NCI-H446 (cell line): ENCODE measurements around the gene RAI1.

Experiments
- DNase-seq, 2 experiments: peaks; one replicate each; lab custom pipeline; 2025; lab: John Stamatoyannopoulos, UW

The RAI1 gene

DNA sequence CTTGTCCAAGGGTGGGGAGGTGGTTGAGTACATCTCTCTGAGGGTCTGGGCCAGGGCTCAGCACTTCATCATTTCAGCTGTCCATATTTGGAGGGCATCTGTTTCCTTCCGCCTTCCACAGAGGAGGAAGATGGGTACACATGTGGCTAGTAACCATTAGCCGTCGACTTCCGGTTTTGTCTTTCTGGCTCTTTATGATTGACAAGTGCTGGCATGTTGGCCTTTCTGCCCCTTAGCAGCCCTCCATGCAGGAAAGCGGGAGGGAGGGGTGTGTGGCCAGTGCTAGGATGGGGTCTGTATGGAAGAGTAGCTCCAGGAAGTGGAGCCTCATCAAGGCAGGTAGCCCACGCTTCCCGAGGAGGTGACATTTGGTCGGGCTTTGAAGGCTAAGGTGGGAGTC is 69.6 kb downstream of the RAI1 start:
- no peak for DNase-seq

DNA sequence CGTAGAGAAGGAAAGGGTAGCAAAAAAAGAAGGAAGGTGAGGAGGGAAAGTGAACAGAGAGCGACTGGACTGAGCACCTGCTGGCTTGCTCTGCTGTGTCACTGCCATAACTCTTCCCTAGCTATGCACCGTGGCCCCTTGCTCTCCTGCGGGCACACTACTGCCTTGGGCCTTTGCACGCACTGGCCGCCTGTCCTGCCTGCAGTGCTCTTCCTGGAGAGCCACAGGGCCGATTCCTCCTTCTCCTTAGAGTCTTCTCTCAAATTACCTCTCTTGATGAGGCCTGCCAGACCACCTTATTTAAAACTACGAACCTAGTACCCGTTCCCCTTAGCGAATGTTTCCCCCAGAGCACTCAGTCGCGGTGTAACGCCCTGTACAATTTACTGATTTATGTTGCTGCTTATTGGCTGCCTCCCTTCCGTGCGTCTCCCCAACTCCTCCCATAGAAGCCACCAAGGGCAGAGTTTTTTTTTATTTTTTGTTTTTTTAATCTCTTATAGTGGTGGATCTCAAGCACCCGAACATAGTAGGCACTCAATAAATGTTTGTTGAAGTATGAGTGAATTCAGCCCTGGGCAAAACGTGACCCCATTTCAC is 70.3 kb downstream of the RAI1 start:
- no peak for DNase-seq

DNA sequence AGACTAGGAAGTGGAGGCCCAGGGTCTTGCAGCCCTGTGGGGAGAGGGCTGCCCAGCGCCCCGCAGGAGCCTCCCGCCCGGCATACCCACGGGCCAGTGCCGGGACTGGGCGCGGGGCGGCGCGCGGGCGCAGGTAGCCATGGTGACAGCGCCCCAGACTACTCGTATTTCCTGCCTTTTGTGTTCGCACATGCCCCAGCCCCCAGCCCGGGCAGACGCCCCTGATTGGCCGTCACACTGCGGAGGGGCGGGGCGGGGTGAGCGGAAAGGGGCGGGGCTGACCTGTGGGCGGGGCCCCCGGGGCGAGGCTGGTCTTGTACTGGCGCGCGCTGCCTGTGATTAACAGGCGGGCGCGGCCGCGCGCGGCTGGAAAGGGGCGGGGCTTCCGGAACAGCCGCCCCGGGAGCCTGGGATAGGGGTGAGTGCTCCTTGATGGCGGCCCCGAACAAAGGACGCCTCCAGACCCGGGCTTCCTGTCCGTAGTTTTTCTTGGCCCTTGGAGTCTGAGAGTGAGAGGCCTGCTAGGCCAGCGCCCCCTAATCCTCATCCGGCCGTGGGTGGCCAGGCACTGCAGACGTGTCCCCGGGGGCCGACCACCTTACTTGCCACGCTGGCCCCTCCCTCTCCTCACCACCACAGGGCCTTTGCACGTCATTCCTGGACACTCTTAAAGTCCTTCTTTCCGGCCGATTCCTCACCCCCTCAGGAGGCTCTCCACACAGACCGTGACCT is 71.0 kb downstream of the RAI1 start:
- no peak for DNase-seq

DNA sequence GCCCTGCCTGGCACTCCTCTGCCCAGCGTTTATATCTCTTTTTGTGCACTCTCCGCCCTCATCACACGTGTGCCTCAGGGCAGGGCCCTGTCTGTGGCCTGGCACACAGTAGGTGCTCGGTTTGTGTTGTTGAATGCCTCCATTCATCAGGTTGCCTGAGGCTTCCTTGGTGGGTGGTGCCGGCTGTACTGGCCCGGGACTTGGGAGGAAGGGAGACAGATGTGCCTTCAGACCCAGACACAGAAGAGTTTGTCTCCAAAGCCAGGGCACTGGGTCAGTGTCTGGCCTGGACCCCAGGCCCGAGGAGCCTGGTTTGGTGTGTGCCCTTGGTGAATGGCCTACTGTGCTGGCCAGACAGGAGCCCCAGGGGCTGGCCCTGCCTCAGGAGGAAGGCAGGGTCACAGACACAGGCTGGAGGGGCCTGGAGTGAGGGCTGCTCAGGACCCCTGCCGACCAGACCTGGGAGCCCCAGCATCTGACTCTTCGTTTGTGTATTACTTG is 71.6 kb downstream of the RAI1 start:
- no peak for DNase-seq

DNA sequence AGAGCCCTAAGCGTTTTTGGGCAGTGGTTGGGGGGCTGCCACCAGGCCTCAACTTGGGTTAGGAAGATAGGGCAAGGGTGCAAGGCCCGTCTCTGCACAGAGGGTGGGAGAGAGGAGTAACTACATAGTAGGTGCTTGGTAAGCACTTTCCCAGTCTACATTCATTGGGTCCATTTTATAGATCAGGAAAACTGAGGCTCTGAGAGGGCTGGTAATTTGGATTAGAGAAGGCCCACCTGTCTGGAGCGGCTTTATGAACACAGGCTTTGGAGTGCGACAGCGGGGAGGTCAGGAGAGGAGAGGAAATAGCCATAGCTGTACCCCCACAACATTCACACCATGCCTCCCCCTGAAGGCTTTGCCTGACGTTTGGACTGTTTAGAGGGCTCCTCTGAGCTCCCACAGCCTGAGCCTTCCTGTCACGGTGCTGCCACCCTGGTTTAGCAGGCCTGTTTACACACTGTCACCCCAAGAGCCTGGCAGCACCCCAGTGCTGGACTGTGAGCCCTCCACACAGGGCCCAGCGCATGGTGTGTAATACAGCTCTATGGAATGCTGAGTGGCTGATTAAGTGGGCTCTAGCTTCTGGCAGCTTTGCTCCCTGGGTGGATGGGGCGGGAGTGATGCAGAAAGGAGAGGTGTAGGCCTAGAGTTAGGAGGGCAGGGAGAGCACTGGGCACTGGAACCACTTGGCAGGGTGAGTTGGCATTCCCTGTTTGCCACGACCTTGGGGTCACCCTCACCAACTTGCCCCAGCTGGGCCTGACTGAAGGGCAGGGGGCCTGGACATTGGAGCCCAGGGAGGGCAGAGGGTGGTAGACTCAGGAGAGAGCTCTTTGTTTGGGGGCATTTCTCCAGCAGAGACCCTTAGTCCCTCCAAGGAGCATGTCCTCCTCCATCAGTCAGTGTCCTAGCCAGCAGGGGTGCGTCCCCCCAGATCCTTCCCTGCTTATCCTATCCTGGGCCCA is 73.7 kb downstream of the RAI1 start:
- DNase-seq = no peak

DNA sequence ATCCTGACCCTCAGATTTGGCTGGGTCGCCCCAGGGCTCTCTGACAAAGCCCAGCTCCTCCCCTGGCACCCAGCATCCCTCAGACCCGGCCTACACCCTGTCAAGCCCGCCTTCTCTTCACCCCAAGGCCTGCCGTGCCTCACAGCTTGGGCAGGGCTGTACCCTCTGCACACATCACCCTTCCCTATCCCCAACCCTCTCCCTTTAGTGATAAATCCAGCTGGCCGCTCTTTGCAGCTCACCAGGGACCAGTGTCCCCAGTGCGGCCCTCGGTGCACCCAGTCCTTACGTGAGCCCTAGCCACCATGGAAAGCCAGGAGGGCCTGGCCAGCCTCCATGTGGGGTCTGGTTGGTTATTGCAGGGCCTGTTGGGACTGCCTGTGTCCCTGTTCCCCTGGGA is 74.5 kb downstream of the RAI1 start:
- DNase-seq = no peak

DNA sequence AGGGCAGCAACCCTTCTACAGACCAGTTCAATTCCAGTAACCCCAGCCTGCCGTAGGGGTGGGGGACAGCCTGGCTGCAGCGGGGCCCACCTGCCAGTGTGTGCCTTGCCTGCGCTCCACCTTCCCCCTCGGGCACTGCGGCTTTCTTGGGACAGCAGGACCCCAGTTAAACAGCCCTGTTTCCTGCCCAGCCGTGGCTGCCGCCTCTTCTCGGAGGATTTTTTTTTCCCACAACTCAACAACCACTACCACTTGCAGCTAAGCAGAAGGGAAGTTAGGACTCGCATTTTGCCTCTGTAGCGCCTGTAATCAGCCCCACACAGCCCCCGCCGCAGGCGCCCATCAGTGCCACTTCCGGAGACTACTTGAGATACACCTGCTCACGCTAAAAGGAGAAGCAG is 76.1 kb downstream of the RAI1 start:
- no peak for DNase-seq

DNA sequence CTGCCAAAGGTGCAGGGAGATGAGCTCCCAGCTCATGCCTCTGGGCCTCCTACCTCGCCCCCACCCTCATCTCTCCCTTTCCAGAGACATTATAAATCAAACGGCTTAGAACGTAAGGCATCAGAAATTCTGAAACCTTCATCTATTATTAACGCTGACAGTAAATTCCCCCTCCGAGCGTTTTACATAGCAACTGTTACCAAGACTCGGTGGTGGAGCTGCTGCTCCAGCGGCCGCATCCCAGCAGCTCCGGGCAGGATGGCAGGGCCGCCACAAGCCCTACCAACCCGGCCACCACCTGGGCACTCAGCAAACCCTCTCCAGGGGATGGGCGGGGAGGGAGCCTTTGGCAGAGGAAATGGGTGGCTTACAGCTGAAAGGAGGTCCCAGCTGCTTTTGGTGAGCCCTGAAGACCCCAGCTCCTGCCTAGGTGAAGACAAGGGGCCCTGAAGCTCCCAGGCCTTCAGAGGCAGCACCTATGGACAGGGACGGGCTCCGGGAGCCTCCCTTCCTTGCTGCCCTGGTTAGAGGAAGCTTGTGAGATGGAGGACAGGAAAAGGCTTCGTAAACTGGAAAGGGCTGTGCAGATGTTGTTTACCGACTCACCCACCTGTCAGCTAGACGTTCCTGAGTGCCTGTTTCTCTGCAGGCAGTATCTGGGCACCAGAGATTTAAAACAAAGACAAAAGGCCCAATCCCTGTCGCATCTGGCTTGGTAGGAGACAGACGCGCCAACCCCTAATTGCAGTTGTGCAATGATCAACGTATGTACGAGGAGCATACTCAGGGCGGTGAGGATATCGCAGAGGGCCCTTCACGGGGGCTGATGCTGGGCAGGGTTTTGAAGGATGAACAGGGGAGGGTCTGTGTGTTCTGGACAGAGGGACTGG is 76.9 kb downstream of the RAI1 start:
- DNase-seq = no peak

DNA sequence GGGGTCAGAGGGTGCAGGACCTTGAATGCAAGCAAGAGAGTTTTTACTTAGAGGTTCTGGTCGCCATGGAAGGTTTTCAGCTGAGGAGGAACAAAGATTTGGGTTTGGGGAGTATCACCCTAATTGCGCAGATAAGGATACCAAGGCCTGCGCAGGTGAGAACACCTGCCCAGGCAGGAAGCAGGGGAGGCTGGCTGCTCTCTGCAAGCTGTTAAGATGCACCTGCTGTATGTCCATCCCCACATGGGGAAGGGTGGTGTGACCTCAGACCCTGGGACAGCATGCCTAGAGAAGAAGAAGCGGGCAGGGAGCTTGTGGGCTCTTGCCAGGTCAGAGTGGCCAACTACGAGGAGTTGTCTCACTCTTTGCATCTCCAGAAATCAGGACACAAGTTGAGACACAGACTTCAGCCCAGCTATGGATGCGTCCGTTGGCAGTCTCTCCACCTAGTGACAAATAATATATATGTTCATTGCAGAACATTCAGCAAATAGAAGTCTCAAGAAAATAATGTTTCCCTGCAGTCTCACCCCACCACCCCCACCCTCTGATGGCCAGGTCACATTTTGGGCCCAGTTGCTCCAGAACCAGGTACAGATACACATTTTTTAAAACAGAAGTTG is 77.8 kb downstream of the RAI1 start:
- DNase-seq = no peak

DNA sequence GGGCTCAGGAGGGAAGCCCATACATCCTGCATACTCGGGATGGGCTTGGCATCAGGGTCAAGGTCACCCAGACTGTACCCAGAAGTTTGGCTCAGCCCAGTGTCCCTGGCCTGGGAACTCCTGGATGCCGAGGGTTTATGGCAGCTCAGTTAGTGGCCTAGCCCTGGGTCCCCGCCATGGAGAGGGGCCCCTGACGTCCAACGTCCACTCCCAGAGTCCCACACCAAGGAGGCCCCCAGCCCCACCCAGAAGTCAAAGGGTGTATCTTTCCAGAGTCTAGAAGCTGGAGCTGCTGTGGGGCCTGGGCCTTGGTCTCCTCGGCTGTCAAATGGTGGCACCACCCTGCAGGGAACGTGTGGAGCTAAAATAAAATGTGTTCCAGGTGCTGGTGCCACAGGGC is 79.1 kb downstream of the RAI1 start:
- no peak for DNase-seq

DNA sequence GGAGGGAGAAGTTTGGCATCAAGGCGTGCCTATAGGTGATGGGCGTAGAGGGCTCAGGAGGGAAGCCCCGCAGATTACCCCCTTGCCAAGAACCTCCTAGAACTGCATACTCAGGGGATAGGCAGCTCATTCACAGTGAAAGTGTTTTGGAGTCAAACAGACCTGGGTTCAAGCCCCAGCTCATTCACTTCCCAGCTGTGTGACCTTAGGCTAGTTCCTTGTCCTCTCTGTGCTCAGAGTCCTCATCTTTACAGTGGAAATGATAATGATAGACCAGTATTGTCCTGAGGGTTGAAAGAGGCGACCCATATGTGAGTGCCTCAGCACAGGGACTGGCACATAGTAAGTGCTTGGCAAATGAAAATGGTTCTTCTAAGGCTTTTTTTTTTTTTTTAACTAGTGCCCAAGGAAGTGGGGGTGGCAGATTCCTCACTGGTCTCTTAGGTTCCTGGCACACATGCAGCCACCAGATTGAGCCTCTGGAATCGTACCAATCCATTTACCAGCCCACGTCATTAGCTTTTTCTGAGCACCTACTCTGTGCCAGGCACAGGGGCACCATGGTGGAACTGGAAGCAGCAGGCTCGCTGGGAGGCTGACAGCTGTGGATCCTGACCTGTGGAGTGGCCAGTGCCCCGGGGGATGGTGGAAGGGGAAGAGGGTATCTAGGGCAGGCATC is 79.8 kb downstream of the RAI1 start:
- peak in 1 of 2 experiments; percentile 65 for DNase-seq

DNA sequence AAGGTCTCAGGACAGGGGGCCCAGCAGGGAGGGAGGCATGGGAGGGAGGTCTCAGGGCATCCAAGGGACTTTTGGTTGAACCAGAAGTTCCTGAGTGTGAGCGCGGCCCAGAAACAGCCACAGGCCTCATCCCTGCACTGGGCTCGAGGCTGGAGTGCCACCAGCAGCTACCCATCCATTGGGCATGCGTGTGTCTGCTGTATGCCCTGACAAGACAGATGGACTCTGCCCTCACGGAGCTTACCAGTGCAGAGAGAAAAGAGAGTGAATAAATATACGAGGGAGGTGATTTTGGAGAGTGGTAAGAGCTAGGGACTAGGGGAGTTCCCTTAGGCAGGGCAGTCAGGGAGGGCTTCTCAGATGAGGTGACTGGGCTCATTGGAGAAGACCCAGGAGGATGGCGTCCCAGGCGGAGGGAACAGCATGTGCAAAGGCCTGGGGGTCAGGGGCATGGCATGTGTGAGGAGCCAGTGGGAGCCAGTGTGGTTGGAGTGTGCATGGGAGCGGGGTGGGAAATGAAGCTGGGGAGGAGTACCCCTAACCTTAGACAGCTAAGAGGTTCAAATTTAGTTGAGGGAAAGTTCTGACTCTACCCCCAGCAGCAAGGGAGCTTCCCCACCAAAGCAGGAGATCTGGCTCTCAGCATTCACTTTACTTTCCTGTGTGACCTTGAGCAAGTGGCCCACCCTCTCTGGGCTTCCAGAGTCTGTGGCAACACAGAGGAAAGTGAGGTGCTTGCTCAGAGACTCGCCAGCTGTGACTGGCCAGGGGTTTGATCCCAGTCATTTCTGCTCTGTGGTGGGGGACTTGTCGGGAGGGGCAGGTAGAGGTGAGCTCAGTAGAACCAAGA is 80.9 kb downstream of the RAI1 start:
- no peak for DNase-seq

DNA sequence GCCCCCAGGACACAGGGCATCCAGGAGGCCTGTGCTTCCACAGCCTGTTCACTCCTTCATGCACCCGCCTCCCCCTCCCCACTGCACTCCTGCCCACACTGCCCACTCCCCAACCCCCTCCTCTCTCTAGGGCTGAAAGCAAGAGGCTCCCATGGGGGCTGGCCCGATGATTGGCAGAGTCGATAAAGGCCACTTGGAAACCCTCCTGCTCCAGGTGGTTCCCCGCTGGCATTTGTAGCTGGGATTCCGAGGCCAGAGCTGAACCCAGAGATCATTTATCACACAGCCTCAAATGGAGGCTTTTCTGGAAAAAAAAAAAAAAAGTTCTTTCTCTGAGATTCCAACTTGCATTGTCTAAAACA is 81.5 kb downstream of the RAI1 start:
- DNase-seq = no peak

DNA sequence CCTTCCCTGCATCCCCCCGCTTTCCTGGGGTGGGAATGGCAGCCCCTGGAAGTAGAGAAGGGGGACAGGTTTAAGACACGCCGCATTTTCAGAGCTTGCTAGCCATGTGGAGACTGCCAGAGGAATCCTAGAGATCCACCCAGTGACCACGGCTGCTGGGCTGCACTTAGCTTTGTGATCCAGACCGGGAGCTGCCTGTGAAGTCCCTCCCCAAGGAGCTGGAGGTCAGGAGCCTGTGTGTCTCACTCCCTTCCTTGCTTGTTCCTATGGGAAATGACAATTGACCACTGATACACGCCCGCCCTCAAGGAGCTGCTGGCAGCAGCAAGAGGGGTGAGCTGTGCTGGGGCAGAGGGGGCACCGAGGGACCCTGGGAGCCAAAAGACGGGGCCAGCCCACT is 81.9 kb downstream of the RAI1 start:
- no peak for DNase-seq

DNA sequence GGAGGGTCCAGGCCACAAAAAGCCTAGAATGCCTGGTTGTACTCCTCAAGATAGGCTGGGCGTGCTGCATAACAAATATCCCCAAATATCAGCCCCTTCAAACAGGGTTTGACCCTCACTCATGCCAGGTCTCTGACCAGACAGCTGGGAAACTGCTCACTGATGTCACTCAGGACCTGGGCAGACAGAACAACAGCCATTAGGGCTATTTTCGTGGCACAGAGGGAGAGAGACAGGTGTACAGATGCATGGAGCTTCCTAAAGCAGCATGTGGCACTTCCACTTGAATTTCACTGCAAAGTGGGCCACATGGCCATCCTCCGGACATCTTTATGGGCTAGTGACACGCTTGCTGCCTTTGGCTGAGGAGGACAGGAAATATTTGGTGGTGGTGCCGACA is 82.5 kb downstream of the RAI1 start:
- DNase-seq = no peak

DNA sequence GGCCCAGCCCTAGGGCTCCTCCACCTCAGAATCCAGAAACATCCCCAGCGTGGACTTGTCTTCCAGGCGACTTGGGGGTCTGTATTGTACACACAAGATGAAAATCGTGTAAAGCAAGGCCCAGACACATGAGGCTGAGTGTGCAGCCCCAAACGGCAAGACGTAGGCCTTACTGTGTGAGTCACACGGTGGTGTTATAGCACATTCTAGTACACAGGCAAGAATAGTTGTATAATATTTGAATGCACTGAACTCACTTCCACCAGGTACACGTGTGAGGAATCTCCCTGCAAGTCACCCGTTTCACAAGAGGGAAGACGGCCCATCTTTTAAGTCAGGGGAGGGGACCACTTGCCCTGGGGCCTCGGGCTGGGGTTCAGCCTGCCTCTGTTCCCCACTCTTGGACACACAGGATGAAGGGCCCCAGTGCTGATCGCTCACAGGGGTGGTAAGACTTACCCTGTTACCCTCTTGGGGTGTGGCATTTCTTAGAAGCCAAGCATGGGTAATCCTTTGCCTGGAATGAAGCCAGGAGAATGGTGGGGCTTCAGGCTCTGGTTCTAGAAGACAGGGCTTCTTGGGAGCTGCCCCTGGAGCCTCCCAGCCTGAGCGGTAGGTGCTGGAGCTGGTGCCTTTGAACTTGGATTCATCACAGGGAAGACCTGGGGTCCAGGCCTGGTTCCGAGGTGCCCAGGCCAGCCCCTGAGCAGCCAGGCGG is 84.3 kb downstream of the RAI1 start:
- no peak for DNase-seq

DNA sequence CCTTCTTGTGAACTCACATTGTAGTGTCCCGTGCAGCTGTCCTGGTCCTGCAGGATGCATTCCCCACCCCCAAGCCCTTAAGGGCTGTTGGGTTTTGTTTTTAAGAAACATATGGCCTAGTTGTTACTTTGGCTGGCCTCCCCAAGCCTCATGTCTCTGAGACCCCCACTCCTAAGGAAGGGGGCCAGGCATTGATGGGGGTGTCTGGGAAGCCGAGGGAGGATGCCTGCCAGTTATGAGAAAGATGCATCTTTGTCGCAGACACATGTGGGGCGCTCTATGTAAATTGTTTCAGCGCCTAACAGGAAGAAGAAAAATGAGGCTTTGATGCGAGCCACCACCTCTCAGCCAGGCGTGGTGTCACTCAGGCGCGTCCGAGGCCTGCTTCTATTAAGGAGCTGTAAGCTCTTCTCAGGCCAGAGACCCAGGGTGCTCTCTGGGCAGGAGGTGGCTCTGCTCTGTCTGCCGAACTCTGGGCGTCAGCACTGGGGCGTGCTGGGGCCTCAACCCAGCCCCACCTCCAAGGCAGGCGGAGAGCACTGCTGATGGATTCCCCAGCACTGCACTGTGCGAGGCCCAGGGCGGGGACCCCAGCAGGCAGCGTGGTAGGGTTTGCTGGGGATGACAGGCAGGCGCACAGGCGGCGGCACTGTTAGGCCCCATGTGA is 85.0 kb downstream of the RAI1 start:
- no peak for DNase-seq

DNA sequence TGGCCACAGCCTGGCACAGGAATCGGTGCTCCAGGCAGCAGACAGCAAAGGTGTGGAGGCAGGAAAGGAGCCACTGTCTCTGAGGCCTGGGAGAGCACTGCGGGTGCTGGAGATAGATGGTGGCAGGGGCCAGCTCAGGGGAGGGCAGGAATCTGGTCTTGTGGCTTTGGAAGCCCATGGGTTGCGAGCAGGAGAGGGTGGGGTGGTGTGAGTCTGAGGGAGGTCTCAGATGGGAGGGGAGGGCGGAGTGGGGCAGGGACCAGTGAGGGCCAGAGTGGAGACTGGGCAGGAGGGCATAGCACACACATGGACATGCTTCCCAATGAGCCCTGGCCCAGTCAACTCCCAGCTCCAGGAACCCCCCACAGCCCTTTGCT is 85.5 kb downstream of the RAI1 start:
- DNase-seq = no peak
